ENCODE data around the gene PIGU.

PIGU gene

GRCh38 chr20:34581341-34582184 lies 95.3 kb downstream of the PIGU start:
- peaks cover 27 to 48% of the 10 kb centered on the region in 2 donors for H3K4me1 ChIP-seq (ENCODE audit: control insufficient read depth in 2 of 2, insufficient read depth in 2 of 2, low read length in 2 of 2)
- H3K9me3 ChIP-seq (ENCODE audit: control insufficient read depth in 2 of 2, low read length in 2 of 2) = no peaks in the 10 kb centered on the region
- peak overlapping the region; percentile 72 to 76 for H3K27ac ChIP-seq (ENCODE audit: low read depth in 2 of 2, low read length in 2 of 2)
- no peak overlapping the region for H3K9ac ChIP-seq (ENCODE audit: low read depth in 1 of 2, low read length in 2 of 2)
- H3K27me3 ChIP-seq (ENCODE audit: control insufficient read depth in 2 of 2, insufficient read depth in 2 of 2, low read length in 2 of 2) = no peaks in the 10 kb centered on the region
- H3K4me3 ChIP-seq (ENCODE audit: low read length in 2 of 2) = no peak overlapping the region
- peaks cover 2 to 12% of the 10 kb centered on the region in 2 donors for H3K36me3 ChIP-seq (ENCODE audit: control insufficient read depth in 2 of 2, insufficient read depth in 2 of 2, low read length in 2 of 2)

- Histone ChIP-seq H3K4me1 (ENCODE audit: control insufficient read depth in 2 of 2, insufficient read depth in 2 of 2, low read length in 2 of 2) (peaks cover 27 to 48% of the 10 kb centered on the region in 2 donors), H3K9me3 (ENCODE audit: control insufficient read depth in 2 of 2, low read length in 2 of 2) (no peaks in the 10 kb centered on the region), H3K27ac (ENCODE audit: low read depth in 2 of 2, low read length in 2 of 2) (peak overlapping the region; percentile 72 to 76), H3K4me3 (ENCODE audit: low read length in 2 of 2) (no peak overlapping the region), H3K36me3 (ENCODE audit: control insufficient read depth in 2 of 2, insufficient read depth in 2 of 2, low read length in 2 of 2) (peaks cover 0 to 10% of the 10 kb centered on the region in 2 donors), H3K27me3 (ENCODE audit: control insufficient read depth in 2 of 2, insufficient read depth in 2 of 2, low read length in 2 of 2) (no peaks in the 10 kb centered on the region), H3K9ac (ENCODE audit: low read depth in 1 of 2, low read length in 2 of 2) (peak overlapping the region in 1 of 2 donors; percentile 45)
Observed at GRCh38 chr20:34579979-34580940, 96.6 kb downstream of the PIGU start.

GRCh38 chr20:34579191-34579978 lies 97.5 kb downstream of the PIGU start:
- no peak overlapping the region for H3K4me3 ChIP-seq (ENCODE audit: low read length in 2 of 2)
- H3K9ac ChIP-seq (ENCODE audit: low read depth in 1 of 2, low read length in 2 of 2) = no peak overlapping the region
- peaks cover 27 to 48% of the 10 kb centered on the region in 2 donors for H3K4me1 ChIP-seq (ENCODE audit: control insufficient read depth in 2 of 2, insufficient read depth in 2 of 2, low read length in 2 of 2)
- no peaks in the 10 kb centered on the region for H3K9me3 ChIP-seq (ENCODE audit: control insufficient read depth in 2 of 2, low read length in 2 of 2)
- H3K27me3 ChIP-seq (ENCODE audit: control insufficient read depth in 2 of 2, insufficient read depth in 2 of 2, low read length in 2 of 2) = no peaks in the 10 kb centered on the region
- H3K36me3 ChIP-seq (ENCODE audit: control insufficient read depth in 2 of 2, insufficient read depth in 2 of 2, low read length in 2 of 2) = peaks cover 5 to 15% of the 10 kb centered on the region in 2 donors
- peak overlapping the region; percentile 72 to 76 for H3K27ac ChIP-seq (ENCODE audit: low read depth in 2 of 2, low read length in 2 of 2)

GRCh38 chr20:34578521-34578920 lies 98.4 kb downstream of the PIGU start:
- H3K9me3 ChIP-seq (ENCODE audit: control insufficient read depth in 2 of 2, low read length in 2 of 2) = no peaks in the 10 kb centered on the region
- no peak overlapping the region for H3K4me3 ChIP-seq (ENCODE audit: low read length in 2 of 2)
- H3K36me3 ChIP-seq (ENCODE audit: control insufficient read depth in 2 of 2, insufficient read depth in 2 of 2, low read length in 2 of 2) = peaks cover 8 to 22% of the 10 kb centered on the region in 2 donors
- H3K4me1 ChIP-seq (ENCODE audit: control insufficient read depth in 2 of 2, insufficient read depth in 2 of 2, low read length in 2 of 2) = peaks cover 23 to 42% of the 10 kb centered on the region in 2 donors
- H3K9ac ChIP-seq (ENCODE audit: low read depth in 1 of 2, low read length in 2 of 2) = no peak overlapping the region
- H3K27me3 ChIP-seq (ENCODE audit: control insufficient read depth in 2 of 2, insufficient read depth in 2 of 2, low read length in 2 of 2) = no peaks in the 10 kb centered on the region
- no peak overlapping the region for H3K27ac ChIP-seq (ENCODE audit: low read depth in 2 of 2, low read length in 2 of 2)

GRCh38 chr20:34578025-34578424 lies 98.9 kb downstream of the PIGU start:
- no peaks in the 10 kb centered on the region for H3K9me3 ChIP-seq (ENCODE audit: control insufficient read depth in 2 of 2, low read length in 2 of 2)
- no peak overlapping the region for H3K27ac ChIP-seq (ENCODE audit: low read depth in 2 of 2, low read length in 2 of 2)
- H3K4me1 ChIP-seq (ENCODE audit: control insufficient read depth in 2 of 2, insufficient read depth in 2 of 2, low read length in 2 of 2) = peaks cover 20 to 37% of the 10 kb centered on the region in 2 donors
- H3K36me3 ChIP-seq (ENCODE audit: control insufficient read depth in 2 of 2, insufficient read depth in 2 of 2, low read length in 2 of 2) = peaks cover 12 to 23% of the 10 kb centered on the region in 2 donors
- no peak overlapping the region for H3K9ac ChIP-seq (ENCODE audit: low read depth in 1 of 2, low read length in 2 of 2)
- no peaks in the 10 kb centered on the region for H3K27me3 ChIP-seq (ENCODE audit: control insufficient read depth in 2 of 2, insufficient read depth in 2 of 2, low read length in 2 of 2)
- no peak overlapping the region for H3K4me3 ChIP-seq (ENCODE audit: low read length in 2 of 2)

GRCh38 chr20:34577061-34577460 lies 99.8 kb downstream of the PIGU start:
- H3K9me3 ChIP-seq (ENCODE audit: control insufficient read depth in 2 of 2, low read length in 2 of 2) = no peaks in the 10 kb centered on the region

GRCh38 chr20:34575756-34576155 lies 101.1 kb downstream of the PIGU start:
- Histone ChIP-seq H3K27me3 (ENCODE audit: control insufficient read depth in 2 of 2, insufficient read depth in 2 of 2, low read length in 2 of 2) (no peaks in the 10 kb centered on the region), H3K9me3 (ENCODE audit: control insufficient read depth in 2 of 2, low read length in 2 of 2) (no peaks in the 10 kb centered on the region), H3K4me1 (ENCODE audit: control insufficient read depth in 2 of 2, insufficient read depth in 2 of 2, low read length in 2 of 2) (peaks cover 15 to 22% of the 10 kb centered on the region in 2 donors), H3K36me3 (ENCODE audit: control insufficient read depth in 2 of 2, insufficient read depth in 2 of 2, low read length in 2 of 2) (peaks cover 18 to 27% of the 10 kb centered on the region in 2 donors), H3K27ac (ENCODE audit: low read depth in 2 of 2, low read length in 2 of 2) (no peak overlapping the region), H3K9ac (ENCODE audit: low read depth in 1 of 2, low read length in 2 of 2) (no peak overlapping the region), H3K4me3 (ENCODE audit: low read length in 2 of 2) (no peak overlapping the region)

More at GRCh38 chr20:34577061-34577460, 99.8 kb downstream of the PIGU start:
- Histone ChIP-seq H3K27ac (ENCODE audit: low read depth in 2 of 2, low read length in 2 of 2) (no peak overlapping the region), H3K36me3 (ENCODE audit: control insufficient read depth in 2 of 2, insufficient read depth in 2 of 2, low read length in 2 of 2) (peaks cover 12 to 23% of the 10 kb centered on the region in 2 donors), H3K9ac (ENCODE audit: low read depth in 1 of 2, low read length in 2 of 2) (no peak overlapping the region), H3K27me3 (ENCODE audit: control insufficient read depth in 2 of 2, insufficient read depth in 2 of 2, low read length in 2 of 2) (no peaks in the 10 kb centered on the region), H3K4me3 (ENCODE audit: low read length in 2 of 2) (no peak overlapping the region), H3K4me1 (ENCODE audit: control insufficient read depth in 2 of 2, insufficient read depth in 2 of 2, low read length in 2 of 2) (peaks cover 16 to 33% of the 10 kb centered on the region in 2 donors)

- H3K36me3 ChIP-seq (ENCODE audit: control insufficient read depth in 2 of 2, insufficient read depth in 2 of 2, low read length in 2 of 2) = peaks cover 18 to 26% of the 10 kb centered on the region in 2 donors
Observed at GRCh38 chr20:34575271-34575670, 101.6 kb downstream of the PIGU start.

GRCh38 chr20:34574861-34575260 lies 102.0 kb downstream of the PIGU start:
- Histone ChIP-seq H3K4me1 (ENCODE audit: control insufficient read depth in 2 of 2, insufficient read depth in 2 of 2, low read length in 2 of 2) (peaks cover 6 to 14% of the 10 kb centered on the region in 2 donors), H3K9ac (ENCODE audit: low read depth in 1 of 2, low read length in 2 of 2) (no peak overlapping the region), H3K9me3 (ENCODE audit: control insufficient read depth in 2 of 2, low read length in 2 of 2) (no peaks in the 10 kb centered on the region), H3K4me3 (ENCODE audit: low read length in 2 of 2) (no peak overlapping the region), H3K27ac (ENCODE audit: low read depth in 2 of 2, low read length in 2 of 2) (no peak overlapping the region), H3K36me3 (ENCODE audit: control insufficient read depth in 2 of 2, insufficient read depth in 2 of 2, low read length in 2 of 2) (peaks cover 18 to 26% of the 10 kb centered on the region in 2 donors), H3K27me3 (ENCODE audit: control insufficient read depth in 2 of 2, insufficient read depth in 2 of 2, low read length in 2 of 2) (no peaks in the 10 kb centered on the region)

More at GRCh38 chr20:34575271-34575670, 101.6 kb downstream of the PIGU start:
- no peaks in the 10 kb centered on the region for H3K9me3 ChIP-seq (ENCODE audit: control insufficient read depth in 2 of 2, low read length in 2 of 2)
- H3K27me3 ChIP-seq (ENCODE audit: control insufficient read depth in 2 of 2, insufficient read depth in 2 of 2, low read length in 2 of 2) = no peaks in the 10 kb centered on the region
- no peak overlapping the region for H3K4me3 ChIP-seq (ENCODE audit: low read length in 2 of 2)
- no peak overlapping the region for H3K27ac ChIP-seq (ENCODE audit: low read depth in 2 of 2, low read length in 2 of 2)
- peaks cover 10 to 18% of the 10 kb centered on the region in 2 donors for H3K4me1 ChIP-seq (ENCODE audit: control insufficient read depth in 2 of 2, insufficient read depth in 2 of 2, low read length in 2 of 2)
- no peak overlapping the region for H3K9ac ChIP-seq (ENCODE audit: low read depth in 1 of 2, low read length in 2 of 2)

Measured in mucosa of rectum (tissue), 2 donors.